ENCODE measurements around the gene SLC25A22.
A peak's percentile ranks its signal among the peaks of the same experiment; 100 is the strongest.

SLC25A22 gene

DNA sequence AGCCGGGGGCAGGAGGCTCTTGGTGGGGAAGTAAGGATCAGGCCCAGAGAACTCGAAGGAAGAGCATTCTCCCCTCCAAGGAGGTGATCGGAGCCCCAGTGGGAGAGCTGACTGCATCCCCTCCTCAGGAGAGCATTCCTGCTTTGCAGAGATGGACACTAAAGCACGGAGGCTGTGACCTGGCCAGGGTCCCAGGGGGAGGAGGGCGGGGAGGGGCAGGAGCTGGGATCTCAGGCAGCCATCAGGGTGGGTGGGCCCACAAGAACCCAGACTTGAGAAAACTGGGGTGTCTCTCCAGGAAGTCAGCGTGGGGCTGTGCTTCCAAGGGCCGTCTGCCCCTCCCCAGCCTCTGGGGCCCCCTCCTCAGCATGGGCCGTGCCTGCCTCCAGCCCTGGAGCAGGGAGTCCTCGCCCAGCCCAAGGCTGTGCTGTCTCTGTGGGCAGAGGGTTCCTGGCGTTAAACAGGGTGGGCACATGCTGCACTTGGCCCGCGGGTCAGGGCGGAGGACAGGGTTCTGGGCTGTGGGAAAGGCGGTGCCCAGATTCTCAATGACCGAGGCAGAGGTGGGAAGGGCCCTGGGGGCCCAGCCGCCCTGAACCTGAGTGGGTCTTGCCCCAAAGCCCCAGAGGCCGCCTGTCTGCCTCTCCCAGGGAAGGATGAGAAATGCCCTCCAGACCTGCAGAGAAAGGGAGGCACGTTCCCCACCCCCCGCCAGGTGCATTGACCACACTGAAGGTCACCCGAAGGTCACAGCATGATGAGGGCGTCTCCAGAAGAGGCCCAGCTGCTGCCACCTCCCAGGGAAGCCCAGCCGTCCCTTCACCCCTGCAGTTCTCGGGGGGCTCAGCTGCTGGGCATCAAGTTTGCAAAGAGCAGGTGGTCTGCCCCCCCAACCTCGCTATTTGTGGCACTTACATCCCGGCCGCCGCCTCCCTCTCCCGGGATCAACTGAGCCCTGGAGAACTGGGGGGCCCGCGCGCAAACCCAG lies 8.8 kb downstream of the SLC25A22 start:
- peak; percentile 56 for DNase-seq

DNA sequence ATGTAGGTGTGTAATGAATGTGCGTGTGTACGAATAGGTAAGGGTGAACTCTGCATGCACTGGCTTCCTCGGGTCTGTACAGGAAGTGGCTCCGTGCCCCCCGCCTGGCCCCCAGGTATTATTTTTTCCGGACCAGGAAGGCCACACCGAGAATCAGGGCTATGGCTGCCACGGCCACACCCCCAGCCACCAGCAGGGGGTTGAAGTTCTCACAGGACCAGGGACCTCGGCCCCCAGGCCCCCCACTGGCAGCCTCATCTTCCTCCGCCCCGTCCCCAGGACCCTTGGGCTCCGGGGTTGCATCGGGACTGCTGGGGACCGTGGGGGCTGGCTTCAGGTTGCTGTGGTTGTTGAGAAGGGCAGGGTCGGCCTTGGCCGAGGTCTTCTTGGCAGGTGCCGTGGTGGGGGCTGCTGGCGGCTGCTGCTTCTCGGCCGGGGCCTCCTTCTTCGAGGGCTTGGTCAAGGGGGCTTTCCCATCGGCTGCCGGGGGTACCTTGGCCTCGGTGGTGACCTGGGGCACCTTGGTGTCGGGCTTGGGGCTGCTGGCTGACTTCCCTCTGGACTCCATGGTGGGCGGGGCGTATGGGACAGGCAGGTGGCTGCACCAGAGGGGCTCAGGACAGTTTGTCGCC lies 10.0 kb downstream of the SLC25A22 start:
- DNase-seq, result no peak

DNA sequence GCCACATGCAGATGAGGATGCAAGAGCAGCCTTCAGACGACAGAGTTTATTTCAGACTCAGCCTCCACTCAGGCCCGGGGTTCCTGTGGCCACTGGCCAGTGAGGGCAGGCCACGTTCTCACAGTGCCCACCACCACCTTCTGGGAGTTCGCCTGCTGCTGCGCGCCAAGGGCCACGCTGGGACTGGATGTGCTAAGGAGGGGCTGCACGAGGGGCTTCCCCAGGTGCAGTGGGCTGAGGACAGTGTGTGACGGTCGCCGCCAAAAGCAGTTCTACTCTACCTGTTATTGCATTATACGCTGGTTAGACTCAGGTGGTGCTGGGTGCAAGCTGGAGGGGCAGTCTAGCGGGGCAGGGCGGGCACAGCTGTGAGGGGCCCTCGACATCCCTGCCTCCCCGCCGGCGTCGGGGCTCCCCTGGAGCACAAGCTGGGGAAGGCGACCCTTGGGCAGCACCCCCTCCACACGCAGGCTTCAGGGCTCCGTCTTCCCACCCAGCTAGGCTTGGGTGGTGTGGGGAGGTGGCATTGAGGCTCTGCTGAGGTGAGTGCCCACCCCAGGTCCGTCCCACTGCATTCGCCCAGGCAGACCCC lies 10.9 kb downstream of the SLC25A22 start:
- no peak for DNase-seq

DNA sequence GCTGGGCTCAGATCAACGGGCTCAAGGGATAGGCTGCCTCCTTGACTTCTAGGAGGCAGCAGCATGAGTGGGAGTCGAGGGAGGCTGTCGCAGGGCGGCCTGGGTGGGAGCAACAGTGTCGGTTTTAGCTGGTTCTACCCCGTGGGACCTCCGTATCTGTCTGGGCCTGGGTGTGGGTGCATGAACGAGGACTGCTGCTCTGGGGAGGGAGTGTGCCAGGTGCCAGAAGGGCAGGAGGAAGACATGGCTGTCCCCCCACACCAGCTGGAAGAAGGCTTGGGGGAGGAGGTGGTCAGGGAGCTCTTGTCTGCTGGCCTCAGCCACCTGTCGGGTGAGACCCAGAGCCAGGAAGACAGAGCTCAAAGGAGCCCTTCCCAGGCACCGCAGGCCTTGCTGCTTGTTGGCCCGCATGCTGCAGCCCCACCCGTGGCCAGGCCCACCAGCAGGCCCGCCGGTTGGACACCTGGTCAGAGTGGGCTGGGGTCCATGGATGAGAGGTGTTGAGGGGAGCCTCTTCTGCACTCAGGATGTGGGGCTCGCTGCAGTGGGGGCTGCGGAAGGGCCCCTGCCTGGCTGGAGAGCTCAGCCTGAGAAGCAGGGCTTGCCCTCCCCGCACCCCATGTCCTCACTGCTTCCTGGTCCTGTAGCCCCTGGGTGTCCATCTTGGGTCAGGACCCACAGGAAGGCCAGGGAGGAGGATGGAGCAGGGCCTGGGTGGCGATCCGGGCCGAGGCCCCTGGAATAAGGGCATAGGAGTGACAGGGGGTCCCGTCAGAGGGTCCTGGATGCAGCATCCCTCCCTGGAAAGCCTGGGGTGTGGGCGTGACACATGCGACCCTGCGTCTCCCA lies 11.6 kb downstream of the SLC25A22 start:
- no peak for DNase-seq

DNA sequence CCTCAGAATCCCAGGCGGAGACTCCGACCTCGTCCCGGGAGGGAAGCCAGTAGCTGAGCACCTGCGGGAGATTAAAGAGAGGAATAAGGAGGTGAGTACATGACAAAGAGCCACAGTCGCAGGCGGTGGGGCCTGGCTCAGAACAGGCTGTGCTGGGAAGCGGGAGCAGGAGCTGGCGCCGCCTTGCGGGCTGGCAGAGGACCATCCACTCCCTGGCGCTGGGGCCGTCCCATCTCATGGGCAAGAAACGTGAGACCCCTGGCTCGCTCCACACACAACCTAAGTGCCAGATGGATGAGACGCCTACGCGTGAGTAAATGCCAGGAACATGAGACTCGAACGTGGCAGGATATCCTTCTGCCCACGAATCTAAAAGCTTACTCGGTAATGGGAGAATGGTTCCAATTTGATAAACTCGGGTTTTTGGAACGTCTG lies 14.5 kb downstream of the SLC25A22 start:
- DNase-seq, result peak; percentile 57

DNA sequence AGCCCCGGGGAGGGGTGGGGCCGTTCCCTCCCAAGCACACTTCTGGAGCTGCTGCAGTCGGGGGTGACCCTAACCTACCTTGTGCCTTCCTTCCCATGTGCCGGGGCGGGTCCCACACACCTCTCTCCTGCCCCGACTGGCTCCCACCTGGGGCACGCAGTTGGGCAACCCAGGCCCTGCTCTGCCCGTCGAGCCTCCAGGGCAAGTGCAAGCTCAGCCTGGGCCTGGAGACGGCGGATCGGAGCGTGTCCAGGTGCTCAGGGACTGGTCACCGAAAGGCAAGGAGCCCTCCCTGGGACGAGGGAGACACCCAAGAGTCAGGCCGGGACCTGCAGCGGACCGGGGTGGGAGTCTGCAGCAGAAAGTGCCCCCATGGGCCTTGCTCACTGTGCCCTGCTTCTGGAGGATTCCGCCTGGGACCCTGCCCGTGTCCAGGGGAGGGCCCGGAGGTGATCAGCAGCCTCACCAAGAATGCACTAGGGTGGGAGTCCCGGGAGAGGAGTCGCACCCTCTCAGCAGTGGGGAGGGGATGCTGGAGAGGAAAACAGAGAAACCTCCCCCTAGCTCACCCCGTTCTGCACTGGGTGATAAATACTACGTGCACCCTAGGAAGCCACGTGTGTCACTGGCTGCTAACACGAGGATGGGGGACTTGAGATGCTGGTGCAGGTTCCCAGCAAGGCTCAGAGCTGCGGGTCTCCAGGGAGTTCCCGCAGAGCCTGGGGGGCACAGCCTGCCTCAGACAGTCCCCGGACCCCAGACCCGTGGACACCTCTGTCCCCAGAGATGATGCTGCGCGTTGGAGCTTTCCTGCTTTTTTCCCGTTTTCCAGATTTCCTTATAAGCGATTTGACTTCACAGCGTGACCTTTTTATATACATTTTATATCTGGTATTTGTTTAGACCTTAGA lies 15.6 kb downstream of the SLC25A22 start:
- DNase-seq, result no peak

DNA sequence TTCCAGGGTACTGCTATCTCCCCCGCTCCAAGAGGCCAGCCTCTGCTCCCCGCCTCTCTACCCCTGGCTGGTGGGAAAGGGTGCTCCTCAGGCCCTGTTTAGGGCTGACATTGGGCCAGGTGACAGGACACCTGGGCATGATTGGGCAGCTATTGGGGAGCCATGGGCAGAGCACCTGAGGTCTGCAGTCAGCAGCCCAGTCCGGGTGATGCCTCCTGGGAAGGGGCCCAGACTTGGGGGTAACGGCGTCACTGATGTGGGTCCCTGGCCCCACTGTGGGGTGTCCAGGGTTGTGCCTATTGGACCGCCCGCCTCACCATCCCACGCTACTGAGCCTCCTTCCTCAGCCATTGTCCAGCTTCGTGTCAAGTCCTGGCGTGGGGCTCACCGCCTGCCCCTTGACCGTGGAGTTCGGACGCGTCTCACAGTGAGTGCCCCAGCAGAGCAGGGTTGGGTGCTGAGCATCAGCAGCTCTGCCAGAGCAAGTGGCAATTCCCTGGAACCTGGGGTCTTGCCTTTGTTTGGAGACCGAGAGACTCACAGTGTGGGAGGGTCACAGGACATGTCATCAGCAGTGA lies 18.0 kb downstream of the SLC25A22 start:
- no peak for DNase-seq

DNA sequence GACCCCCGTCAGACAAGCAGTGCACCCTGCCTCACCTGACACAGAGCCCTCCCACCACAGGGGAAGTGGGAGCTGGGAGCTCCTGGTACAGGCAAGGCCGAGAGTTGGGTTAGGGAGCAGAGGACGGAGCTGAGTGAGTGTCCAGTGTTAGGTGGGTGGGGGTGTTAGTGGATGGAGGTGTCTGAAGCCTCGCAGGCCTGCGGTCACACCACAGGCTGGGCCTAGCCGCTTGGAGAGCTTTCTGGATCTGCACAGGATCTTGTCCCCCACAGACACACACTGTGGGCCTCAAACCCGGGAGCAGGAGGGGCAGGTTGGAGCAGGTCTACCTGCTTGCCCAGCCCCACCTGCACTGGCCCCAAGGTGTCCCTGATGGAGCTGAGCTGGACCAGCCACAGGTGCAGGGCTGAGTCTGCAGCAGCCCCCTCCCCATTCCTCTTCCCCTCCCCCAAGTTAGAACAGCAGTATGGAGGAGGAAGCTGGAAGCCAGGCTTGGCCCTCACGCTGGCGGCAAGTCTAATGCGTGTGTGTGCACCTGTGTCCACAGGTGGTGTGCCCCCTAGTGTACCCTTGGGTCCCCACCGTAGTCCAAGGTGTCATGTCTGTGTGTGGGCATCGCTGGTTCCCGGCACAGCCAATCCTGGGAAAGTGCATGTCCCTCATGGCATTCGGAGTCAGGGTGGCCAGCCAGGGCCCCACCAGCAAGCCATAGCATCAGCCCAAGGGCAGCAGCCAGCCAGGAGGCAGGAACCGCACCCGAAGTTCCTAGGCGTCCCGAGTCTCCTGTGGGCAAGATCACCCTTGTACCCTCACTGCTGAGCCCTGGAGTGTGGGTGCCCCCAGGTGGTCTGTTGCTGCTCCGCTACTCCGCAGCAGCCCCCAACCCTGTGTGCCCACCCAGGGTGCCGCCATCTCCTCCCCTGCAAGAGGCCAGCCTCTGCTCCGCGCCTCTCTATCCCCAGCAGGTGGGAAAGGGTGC lies 18.8 kb downstream of the SLC25A22 start:
- no peak for DNase-seq

DNA sequence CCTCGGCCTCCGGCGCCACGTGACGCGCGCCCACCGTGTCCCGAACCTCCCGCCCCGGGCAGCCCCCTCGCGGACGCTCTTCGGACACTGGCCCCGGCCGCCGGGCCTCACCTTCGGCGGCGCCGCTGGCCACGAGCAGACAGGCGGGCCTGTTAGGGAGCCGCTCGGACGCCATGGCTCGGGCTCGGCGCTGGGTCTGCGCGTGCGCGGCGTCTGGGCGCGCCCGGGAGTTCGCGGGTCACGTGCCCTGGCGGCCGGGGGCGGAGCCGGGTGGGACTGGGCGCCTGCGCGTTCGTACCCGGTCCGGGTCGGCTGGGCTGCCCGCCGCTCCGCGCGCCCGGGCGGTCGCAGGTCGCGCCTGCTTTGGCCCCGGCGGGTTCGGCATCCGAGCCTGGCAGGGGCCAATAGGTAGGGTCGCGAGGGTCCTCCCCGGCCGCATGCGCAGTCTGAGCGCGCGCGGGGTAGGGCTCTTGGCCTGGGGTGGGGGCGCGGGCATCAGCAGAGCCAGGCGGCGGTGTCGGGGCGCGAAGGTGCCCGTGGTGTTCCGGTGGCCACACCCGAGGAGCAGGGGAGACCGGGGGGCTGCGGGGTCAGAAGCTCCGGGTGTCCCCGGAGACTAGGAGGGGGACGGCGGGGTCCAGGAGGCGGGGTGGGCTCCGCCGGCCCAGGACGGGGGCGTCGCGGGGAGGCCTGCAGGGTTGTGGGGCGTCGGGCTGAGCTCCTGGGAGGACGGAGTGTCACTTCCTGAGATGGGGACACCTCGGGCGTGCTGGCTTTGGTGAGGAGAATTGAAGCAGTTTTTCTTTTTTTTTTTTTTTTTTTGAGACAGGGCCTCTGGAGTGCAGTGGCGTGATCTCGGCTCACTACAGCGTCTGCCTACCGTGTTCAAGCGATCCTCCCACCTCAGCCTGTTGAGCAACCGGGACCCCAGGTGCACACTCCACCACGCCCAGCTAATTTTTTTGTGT lies 20.5 kb downstream of the SLC25A22 start, which contains the start of gene GATD1:
Gene GATD1 (minus strand): TSS at position 200 of the 968 bp plus-strand sequence. CDS start 25 bp downstream, at position 175.
- peak; percentile 90 for DNase-seq

DNA sequence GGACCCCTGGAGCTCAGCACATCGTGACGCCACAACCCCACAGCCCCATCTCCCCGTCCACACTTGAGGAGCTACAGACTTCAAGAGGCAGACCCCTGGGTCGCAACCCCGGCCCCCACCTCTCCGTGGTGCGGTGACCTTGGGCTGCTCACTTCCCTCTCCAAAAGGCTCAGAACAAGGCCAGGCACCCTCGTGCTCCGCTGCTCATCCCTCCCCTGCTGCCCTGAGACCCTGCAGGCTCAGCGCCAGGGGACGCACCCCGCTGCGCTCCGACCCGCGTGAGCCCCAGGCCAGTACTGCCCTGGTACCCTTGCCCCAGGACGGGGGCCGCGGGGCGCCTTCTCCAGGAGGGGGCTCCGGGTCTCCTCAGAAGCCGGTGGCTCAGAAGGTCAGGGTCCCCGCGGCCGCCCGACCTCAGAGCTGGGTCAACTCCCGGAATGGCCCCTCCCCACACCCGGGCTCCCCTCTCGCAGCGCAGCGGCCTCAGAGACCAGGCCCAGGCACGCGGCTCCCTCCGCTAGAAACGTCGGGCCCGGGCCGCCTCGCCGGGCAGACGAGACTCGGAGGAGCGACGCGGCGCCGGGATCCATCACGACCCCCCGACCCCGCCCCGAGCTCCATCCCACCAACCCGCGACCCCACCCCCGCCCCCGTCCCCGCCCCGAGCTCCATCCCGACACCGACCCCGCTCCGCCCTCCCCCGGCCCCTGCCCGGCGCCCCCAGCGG lies 21.4 kb downstream of the SLC25A22 start:
- peak; percentile 75 for DNase-seq

DNA sequence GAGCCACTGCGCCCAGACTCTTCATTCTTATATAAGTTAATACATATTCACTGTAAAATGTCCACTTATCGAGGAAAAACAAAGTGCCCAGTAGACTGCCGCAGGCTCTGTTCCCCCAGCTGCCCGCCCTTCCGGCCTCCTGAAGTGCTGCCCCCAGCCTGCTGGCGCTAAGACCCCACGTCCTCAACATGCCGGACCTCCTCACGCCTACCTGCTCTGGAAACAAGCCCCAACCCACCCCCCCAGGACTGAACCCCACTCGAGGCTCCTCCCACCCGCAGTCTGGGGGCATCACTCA lies 21.9 kb downstream of the SLC25A22 start:
- no peak for DNase-seq

DNA sequence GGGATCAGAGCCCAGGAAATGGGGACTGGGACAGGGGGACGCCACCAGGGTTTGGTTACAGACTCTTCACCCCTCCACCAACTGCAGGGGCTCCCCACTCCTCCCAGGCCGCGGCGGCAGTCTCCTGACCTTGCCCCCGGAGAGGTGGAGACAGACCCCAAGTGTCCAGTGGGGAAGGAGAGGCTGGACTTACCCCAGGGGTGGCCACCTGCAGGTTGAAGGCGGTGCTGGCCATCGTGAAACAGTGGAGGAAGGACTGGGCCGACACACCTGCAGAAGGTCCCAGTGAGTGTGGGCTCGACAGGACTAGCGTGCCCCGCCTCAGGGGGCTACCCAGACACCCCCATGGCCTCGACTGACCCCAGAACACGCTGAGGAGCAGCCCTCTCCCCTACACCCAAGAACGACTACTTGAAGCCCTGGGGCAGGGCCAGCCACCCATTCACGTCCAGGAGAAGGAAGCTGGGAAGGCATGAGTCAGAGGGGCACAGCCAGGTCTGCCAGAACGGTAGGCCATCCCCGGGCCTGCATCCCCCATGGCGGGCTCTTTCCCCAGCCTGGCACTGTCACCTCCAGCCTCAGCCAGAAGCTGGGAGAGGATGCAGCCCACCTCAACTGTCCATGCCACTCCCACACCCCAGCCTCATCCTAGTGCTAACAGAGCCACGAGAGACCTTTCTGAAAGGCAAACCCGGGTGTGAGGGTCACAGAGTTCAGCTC lies 23.0 kb downstream of the SLC25A22 start:
- no peak for DNase-seq

DNA sequence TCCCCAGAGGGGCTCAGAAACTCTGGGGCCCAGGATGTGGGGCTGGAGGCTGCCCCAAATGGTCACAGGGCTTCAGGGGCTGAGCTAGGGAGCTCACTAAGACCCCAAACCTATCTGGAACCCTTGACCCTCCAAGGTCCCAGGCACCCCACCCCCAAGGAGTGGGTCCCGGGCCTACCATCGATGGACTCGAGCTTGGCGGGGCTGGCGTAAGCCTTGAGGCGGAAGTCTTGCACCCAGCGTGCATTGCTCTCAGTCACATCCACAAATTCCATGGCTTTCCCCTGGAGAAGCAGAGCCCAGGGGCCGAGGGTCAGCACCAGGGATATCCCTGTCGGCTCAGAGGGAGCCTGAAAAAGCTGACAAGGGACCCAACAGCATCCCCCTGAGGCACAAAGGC lies 24.3 kb downstream of the SLC25A22 start:
- no peak for DNase-seq

DNA sequence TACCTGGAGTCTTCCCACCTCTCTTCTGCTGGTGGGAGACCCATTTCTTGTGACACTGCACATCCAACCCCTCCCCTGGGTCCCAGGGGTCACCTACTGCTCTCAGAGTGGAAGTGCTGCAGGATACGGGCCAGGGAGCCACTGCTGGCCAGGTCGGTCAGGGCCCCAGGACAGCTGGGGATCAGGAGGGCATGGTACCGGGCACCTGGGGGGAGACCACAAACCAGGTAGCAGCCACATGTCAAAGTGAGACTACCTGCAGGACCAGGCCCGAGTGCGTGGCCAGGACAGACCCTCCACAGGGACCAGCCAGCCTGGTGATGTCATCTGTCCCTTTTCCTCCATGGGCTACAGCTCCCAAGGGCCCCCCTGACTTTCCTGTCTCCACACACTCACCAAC lies 24.7 kb downstream of the SLC25A22 start:
- DNase-seq, result no peak

DNA sequence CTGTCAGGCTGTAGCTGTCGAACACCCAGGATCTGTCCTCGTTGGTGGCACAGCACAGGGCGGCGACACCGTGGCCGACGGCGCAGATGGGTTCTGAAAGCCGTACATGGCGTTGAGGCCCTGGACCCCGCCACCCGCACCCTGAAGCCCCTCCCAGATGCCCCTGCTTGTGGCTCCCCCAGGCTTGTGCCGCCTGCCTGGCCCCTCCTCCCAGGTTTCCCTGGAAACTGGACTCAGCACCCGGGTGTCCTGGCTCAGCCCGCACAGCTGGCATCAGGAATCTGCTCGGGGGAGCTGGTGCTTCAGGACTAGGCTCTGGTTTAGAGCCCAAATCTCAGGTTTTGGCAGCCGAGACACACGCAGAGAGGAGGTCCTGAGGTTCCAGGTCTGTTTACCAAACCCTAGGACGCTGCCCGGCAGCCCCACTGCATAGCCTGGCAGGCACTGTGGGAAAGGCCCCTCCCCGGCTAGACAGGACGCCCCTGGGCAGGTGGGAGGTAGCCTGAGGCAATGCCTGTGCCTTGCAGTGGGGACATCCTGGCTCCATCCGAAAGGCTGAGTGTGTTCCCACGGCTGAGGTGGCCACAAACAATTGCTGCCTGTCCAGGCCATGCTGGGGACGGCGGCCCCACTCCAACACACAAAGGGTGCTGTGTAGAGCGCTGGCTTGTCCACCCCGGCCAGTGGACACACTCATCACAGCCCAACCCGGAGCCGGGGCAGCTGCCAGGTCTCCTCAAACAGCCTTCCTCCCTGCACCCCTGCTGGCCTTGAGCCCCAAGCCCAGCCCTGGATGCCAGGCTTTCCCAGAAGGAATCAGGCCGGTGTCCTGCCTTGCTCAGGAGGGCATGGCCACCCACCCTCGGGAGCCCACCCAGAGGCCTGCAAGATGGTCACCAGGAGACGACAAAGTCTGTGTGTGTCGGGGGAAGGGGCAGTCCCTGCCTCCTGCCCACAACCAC lies 25.4 kb downstream of the SLC25A22 start:
- no peak for DNase-seq

DNA sequence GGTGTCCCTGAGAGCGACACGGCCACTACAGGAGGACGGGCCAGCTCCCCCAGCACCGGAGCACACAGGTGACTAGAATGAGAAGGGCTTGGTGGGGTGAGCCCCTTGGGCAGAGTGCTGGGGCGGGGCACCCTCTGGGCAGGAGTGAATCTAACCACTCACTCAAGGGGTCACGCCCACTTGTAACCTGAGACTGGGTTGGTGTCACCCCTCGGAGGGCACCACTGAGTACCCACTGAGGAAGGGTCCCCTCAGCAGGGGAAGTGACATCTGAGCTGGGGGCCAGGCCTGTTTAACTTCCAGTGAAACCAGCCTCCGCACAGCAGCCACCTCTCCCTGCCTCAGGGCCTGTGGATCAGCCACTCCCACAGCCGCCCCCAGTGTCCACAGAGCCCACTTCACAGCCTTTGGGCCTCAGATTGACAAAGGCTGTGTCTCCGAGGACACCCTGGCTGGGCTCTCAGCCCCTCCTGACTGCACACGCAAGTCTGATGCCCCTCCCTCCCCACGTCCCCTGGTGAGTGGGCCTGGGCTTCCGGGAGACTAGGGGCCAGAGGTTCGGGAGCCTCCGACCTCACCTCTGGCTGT lies 26.4 kb downstream of the SLC25A22 start:
- no peak for DNase-seq
